ENCODE results near the gene PKHD1.

PKHD1 gene

DNA sequence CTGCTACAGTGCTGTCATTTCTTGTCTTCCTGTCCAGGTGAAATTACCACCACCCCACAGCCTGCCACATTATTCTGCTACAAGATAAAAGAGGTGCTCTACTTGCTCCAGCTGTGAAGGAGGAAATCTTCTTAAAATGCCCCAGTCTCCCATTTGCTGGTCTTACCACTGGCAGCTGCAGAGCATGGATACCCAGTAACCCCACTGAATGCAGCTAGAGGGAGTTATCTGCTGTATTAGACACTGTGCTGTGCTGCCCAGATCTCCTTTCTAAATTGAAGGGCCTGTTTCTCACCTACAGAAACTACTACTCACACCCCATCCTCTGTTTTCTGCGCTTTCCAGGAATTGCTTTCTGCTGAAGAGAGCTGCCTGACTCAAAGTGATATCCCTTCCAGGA is 517.8 kb downstream of the PKHD1 start:
- no peak for DNase-seq (ENCODE audit: low read depth in 1 of 2, low spot score in 1 of 2)

DNA sequence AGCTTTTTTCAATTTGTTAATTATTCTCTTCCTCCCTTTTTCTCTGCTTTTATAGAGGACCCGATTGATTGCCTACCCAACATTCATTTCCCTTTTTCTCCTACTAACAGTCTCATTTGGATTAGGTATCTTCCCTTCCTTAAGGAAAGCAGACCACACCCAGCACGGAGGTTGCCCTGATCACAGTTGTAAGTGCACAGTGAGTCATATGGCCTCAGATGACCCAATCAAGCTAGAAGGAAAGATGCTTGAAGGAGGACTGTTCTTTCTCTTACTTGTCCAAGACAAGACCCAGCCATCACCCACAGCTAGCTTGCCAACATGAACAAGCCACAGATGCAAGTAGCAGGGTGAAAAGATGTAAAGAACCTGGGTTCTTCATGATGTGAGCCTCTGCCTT is 518.6 kb downstream of the PKHD1 start:
- no peak for DNase-seq (ENCODE audit: low read depth in 1 of 2, low spot score in 1 of 2)

DNA sequence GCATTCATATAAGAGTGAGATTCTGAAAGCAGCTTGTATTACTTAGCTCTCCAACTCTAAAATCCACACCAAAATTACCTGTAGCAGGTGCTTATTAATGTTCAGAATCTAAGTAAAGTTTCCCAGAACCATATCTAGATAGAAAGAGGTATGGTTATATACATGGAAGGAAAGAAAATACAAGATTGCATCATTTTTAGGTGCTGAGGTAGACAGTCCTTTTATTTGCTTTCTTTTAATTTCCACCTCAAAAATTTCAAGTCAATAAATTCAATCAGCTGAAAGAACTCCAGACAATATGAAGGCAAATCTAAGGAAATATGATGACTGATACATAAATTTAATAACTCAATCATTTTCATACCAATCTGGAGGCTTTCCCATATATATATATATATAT is 521.9 kb downstream of the PKHD1 start:
- no peak for DNase-seq (ENCODE audit: low read depth in 1 of 2, low spot score in 1 of 2)

All from activated T-helper 1 cell treated with anti-CD3 and anti-CD28 coated beads, Interleukin-2, amount 50 U/mL, for 16 hours (primary cell).